KBM-7 (cell line): ENCODE data around the gene HNRNPC.
"Not testable (repeated sequence)": the region's sequence is repeated elsewhere in the genome, so short reads cannot be mapped to it uniquely, and the experiment has no call there.

Source experiments
- DNase-seq: peaks from one replicate; pipeline ENCODE4 v3.0.0-alpha.2; 2015
- in situ Hi-C: fragments of 300-500 bp; cut with MboI; formaldehyde crosslinking; loops from 2 replicates; pipeline ENCODE4 v1.14.3; 2020; ENCODE audit warnings: low sequenced_read_pairs, low pct_unique_long_range_greater_than_20kb, mixed read lengths

Gene HNRNPC

DNA sequence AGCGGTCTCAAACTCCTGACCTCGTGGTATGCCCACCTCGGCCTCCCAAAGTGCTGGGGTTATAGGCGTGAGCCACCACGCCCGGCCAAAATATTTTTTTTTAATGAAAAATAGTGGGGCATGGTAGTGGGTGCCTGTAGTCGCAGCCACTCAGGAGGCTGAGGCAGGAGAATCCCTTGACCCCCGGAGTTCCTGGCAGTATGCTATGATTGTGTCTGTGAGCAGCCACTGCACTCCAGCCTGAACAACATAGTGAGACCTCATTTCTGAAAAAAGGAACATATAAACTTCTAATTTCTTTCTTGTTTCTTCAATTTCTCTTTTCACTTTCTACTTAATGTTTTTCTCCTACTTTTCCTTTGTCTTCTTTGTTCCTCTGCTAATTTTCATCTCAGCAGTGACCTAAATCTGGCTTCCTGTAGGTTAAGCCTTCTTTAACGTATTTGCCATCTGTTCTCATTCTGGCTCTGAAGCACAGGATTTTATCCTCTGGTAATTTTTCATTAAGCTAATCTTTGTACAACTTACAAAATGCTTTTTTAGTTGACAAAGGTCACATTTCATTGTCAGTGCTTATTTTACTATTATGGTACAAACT lies 6.1 kb upstream of the HNRNPC start:
- DNase-seq: no peak

GRCh38 chr14:21272661-21273060 lies 3.4 kb upstream of the HNRNPC start:
- in situ Hi-C loops, DNase-seq: not testable (repeated sequence)

More for the DNA sequence above, 6.1 kb upstream of the HNRNPC start:
- in situ Hi-C loops: no loop called here

DNA sequence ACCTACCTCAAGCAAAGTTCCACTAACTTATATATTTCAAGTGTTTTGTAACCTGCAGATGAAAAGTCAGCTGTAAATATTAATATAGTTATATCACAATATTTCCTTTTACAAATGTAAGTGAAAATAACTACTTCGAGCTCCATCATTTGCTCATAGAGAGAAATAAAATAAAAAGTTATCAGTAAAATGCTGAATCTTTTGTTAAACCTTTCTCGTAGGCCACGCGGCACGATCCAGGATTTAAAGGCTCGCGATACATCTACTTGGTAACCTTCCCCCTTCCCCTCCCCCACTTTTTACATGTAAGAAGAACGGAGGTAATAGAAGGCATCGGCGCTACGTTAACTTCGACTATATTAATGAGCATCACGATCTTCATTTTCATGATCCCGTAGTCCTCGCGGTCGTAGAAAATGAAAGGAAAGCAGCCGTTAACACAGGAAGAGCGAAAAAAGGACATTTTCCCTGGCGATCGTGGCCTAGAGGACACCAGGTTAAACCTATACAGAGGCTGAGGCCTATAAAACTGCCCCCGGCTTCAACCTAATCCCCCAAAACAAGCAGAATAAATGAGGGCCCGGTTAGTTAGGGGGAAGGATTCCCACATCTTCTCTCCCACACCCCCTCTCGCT lies 508 bp downstream of the HNRNPC start:
- peak; percentile 49 for DNase-seq
- in situ Hi-C loops: no loop called here

DNA sequence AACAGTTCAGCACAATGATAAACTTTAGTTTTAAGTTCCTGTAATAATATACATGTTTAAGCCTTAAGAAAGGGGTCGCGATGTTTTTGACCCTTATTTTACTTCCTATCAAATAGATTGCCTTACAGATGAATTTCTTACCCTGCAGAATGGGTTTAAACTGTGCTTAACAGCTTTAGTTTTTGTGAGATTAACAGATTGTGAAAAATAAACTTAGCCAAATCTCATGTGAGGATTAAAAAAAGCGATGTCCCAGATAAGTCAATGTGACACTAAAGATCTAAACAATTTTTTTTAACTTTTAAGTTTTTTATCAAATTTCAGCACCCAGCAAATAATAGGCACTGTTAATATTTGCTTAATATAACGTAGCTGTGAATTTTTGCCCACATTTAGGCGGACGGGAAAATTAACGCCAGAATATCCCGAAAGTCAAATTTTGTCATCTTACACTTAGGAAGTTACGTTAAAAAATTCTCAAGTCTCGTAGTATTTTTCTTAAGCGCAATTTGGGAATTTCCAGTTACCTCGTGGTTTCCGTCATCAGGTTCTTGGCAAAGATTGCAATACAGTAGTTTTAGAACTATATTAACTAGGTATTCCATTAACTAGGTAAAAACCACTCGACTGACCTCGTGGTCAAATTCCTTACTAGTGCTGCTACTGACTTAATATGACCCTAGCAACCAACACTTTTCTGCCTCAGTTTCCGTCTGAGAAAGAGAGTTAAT lies 1.2 kb downstream of the HNRNPC start:
- DNase-seq: no peak
- in situ Hi-C loops: no loop called here

GRCh38 chr14:21267431-21267845 lies 1.8 kb downstream of the HNRNPC start:
- DNase-seq: peak; percentile 32
- in situ Hi-C loops: no loop called here

GRCh38 chr14:21264025-21264801 lies 5.0 kb downstream of the HNRNPC start:
- no peak for DNase-seq
- in situ Hi-C loops: no loop called here

DNA sequence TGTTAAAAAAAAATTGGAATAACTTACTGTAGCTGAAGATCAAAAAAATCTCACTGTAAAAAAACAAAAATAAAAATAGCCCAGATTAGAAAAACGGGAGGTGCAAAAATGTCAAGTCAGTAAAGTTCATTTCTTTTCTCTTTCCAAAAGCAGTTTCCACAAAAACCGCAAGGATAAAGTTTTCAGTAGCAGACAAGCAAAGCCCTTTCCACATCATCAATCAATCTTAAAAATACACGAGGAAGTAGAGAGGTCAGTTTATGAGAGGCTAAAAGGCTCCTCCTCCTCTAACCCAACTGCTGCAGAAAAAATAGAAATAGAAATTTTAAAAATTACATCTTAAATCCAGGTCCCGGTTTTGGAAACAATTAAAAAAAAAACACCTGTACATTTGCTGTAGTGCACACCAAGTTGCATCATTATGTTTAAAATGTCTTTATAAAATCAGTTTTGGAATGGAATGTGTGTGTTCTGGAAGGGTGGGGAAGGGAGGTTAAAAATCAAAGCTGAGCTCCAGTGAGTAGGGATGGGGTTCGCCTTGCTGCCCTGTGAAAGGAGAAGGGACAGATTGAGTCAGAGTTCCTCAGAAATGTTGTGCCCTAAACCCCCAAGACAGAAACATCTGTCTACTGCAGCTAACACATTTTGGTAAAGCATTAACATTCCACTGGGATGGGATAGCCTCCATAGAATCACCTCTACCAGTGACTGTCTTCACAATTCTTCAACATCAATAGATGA lies 5.8 kb downstream of the HNRNPC start:
- peak; percentile 75 for DNase-seq
- in situ Hi-C loops: no loop called here

DNA sequence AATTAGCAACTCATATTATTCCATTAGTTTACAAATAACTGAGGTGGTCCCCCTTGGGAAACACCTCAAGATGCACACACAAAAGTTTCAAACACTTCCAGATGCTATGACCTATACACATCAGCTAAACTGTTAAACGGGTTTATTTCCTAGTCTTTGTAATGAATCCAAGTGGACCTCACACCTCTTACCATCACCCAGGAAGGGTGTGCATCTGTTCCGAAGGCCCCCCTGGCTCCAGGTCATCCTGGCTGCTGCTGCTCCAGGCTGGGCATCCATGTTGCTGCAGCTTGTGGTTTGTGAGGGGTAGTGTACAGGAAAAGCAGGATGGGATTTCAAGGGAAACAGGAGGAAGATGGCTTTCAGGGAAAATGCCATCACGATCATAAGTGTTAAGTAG lies 6.8 kb downstream of the HNRNPC start:
- DNase-seq: no peak
- in situ Hi-C loops: no loop called here

- in situ Hi-C loops: no loop called here
- no peak for DNase-seq
These were observed 7.4 kb downstream of the HNRNPC start for GRCh38 chr14:21261824-21262223.

DNA sequence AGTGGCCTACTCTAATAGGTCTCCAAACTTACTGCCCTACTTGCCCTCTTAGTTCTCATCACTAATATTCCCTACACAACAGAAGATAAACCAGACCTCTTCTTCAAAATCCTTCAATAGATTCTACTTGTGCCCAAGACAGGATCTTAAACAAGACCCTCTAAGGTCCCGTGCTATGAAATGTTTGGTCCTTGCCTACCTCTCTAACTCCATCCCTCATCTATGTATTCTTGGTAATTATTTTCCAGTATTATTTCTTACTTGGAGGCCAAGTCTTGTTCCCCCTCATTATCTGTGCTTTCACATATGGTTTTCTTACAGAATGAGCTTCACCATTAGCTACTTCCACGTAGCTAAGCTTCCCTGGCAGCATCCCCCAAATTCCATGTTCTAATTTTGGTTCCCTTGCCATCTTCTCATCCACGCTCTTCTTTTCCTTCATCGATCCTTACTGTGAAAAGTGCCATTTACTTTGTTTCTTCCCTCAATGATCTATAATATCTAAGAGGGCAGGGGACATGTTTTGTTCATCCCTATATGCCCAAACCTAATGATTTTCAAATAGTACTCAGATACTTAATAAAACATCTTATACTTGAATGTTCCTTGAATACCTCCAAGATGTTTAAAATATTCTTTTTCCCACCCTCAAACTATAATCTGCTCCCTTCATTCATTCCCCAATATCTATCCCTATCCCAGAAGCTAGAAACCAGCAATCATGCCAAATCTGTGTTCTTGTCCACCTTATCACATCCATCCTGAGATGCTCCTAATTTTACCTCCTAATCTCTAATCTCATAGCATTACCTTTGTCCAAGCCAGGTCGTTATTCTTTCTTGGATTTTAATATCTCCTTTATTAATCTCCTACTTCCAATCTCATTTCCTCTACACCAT lies 10.1 kb downstream of the HNRNPC start:
- no peak for DNase-seq
- in situ Hi-C loops: no loop called here

DNA sequence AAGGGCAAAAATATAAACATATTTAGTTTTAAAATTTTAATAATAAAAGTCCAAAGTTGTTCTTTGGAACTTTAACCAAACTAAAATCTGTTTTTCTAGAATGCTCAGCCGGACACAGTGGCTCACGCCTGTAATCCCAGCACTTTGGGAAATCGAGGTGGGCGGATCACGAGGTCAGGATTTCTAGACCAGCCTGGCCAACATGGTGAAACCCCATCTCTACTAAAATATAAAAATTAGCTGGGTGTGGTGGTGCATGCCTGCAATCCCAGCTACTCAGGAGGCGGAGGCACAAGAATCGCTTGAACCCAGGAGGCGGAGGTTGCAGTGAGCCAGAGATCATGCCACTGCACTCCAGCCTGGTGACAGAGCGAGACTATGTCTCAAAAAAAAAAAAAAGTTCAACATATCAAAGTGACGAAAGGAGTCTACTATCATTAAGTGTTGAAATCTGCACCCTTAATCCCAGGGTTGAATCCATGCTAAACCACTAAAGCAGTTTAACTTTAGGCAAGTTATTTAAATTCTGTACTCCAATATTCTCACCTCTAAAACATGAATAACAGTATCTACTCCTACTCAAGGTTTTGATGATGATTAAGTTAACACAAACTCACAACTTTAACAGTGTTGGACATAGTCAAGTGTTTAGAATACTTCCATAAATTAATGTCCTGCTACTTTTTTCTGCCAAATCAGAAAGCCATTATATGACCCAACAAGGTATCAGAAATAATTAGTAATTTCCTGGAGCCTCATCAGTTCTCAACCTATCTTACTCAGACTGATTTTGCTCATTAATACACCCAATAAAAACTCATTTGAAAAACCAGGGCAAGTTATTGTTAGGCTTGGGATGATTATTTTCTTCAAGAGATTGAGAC lies 11.0 kb downstream of the HNRNPC start:
- DNase-seq: no peak
- in situ Hi-C loops: no loop called here

- in situ Hi-C loops: no loop called here
- DNase-seq: peak; percentile 36
These were observed 11.8 kb downstream of the HNRNPC start for GRCh38 chr14:21257394-21257909.

DNA sequence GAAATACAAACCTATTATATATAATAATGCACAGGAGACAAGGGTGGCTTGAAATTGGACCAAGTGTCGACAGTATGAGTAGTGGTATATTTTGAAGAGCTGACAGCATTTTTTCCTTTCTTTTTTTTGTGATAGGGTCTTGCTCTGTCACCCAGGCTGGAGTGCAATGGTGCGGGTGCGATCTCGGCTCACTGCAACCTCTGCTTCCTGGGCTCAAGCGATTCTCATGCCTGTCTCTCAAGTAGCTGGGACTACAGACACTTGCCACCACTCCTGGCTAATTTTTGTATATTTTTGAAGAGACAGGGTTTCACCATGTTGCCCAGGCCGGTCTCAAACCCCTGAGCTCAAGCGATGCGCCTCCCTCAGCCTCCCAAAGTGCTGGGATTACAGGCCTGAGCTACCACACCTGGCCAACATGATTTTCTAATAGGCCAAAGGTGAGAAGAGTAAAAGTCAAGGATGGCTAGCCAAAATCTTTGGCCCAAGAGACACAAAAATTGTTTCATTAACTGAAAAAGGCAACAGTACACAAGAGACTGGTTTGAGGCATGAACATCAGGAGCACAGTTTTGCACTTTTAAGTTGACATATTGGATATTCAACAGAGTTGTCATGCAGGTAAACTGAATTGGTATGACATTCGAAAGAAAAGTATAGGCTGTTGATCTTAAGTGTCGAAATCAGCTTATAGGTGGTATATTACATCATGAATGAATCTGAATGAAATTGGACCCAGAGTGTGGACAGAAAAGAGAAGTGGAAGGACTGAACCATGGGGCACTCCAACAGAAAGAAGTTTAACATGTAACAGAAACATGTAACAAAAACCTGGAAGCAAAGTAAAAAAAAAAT lies 12.5 kb downstream of the HNRNPC start:
- DNase-seq: no peak
- in situ Hi-C loops: no loop called here

GRCh38 chr14:21256102-21256447 lies 13.2 kb downstream of the HNRNPC start:
- in situ Hi-C loops, DNase-seq: not testable (repeated sequence)

DNA sequence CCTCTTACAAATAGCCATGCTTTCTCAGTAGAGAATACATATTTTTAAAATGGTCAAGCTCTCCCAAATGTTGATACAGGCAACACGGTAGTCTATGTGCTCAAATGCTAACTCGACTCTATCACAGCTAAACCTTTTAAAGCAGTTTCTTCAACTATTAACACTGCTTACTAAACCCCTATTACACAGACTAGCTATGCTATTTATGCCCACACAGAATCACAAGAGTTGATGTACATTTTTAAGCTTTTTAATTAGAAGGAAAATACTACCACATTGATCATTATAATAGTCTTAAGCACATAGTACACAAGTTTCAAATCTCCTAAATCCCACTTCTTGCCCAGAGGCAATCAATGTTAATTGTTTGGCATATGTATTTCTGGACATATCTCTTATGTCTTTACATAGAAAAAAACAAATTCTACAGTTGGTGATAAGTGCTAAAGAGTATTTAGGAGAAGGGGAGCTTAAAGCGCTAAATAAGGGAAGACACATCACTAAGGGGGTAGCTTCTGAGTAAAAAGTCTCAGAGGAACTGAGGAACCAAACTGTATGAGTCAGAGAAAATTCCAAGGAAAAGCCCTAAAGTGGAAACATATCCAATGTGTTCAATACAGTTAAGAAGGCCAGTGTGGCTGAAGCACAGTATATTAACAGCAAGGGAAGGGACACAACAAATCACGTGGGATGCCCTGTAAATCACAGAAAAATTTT lies 13.7 kb downstream of the HNRNPC start:
- DNase-seq: no peak
- in situ Hi-C loops: no loop called here

GRCh38 chr14:21252149-21252548 lies 17.1 kb downstream of the HNRNPC start:
- DNase-seq: no peak
- in situ Hi-C loops: no loop called here
